ENCODE measurements around the gene NAGLU.

NAGLU gene

DNA sequence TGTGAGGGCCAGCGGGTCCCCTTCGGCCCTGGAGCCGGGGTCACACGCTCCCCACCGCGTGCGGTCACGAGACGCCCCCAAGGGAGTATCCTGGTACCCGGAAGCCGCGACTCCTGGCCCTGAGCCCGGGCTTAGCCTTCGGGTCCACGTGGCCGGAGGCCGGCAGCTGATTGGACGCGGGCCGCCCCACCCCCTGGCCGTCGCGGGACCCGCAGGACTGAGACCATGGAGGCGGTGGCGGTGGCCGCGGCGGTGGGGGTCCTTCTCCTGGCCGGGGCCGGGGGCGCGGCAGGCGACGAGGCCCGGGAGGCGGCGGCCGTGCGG is at the start of gene NAGLU:
Gene NAGLU (plus strand): TSS at position 194 of the 324 bp plus-strand sequence. CDS start 32 bp downstream, at position 226.
- DNase-seq: peak; percentile 94

DNA sequence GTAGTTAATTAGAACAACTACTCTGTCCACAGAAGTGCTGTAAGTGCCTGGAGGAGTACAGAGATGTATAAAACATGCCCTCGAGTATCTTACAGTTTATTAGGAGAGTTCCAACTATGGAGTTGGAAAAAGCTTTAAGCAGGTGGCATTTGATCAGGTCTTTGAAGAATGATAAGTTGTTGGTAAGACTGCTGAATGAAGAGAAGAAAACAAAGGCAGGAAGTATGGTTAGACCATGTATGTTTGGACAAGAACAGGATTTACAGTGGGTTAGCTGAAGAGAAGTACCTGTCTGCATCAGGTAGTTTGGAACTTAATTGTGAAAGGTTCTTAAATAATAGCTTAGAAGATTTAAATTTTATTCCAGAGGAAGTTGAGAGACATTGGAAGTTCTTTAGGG is 48.0 kb upstream of the NAGLU start:
- DNase-seq: no peak

DNA sequence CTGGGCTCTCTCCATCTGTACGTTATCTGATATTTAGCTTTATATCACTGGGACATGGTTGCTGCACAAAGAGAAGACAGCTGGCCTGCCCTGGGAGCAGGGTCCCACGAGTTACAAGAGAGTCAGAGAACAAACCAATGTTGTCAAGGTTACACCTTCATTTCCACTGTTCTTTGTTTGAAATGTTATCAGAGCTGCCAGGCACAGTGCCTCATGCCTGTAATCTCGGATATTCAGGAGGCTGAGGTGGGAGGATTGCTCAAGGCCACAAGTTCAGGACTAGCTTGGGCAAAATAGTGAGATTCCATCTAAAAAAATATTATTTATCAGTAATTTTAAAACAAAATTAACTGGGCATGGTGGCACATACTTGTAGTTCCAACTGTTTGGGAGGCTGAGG is 42.7 kb upstream of the NAGLU start:
- DNase-seq: no peak

DNA sequence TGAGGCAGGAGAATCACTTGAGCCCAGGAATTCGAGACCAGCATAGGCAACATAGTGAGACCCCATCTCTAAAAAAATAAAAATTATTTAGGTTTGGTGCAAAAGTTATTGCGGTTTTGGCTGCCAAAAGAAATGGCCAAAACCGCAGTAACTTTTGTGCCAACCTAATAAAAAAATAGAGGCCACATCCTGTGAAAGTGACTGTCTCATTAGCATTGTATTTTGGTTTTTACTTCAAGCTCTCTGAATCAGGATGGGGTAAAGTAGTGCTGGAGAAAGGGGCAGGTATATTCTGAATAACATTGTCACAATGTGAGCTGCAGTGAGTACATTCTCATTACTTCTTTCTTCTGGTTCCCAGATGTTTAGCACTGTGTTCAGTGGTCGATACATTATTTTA is 41.4 kb upstream of the NAGLU start:
- DNase-seq: no peak

DNA sequence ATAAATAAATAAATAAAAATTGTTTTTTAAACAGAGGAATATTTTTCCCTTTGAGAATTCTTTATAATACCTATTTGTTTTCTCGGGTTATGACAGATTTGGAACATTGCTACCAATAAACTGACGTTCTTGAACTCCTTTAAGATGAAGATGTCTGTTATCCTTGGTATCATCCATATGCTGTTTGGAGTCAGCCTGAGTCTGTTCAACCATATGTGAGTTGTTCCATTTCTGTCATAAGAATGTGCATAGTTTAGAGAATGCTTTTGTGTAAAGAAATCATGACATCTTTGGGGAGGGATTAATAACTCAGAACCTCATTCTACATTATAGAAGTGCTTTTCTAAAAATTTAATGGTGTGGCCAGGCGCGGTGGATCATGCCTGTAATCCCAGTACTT is 37.2 kb upstream of the NAGLU start:
- DNase-seq: no peak

DNA sequence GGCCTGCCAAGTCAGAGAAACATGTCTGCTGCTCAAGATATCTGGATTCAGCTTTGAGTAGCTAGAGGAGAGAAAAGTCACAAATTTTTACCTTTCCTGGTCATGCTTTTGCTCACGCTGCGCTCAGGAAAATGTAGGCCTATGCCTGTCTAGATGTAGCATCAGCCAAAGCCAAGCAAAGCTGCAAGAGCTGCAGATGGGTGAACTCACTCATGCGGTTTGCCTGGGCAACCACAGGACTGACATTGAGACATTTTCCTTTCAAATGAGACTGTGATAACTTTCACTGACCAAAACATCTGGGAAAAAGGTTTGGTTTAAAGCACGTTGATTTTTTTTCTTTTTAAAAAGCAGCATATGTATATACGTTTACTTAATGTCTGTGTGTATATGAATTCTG is 34.0 kb upstream of the NAGLU start:
- no peak for DNase-seq

DNA sequence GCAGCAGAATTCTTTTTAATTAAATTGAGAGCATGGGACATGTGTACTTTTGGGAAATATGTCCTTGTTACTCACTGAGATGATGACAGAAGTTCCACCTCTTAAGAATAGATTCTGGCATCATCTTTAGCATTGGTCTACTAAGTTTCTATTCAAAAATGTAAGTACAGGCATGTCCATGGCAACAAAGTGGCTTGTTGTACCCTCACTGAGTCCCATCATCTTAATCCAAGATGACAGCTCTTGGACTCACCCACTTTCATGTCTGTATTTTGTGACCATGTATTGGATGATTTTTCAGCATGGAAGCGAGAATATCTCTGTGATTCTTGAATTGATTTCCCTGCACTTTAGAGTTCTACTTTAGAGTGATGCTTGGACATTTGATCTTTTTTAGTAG is 33.1 kb upstream of the NAGLU start:
- DNase-seq: no peak

DNA sequence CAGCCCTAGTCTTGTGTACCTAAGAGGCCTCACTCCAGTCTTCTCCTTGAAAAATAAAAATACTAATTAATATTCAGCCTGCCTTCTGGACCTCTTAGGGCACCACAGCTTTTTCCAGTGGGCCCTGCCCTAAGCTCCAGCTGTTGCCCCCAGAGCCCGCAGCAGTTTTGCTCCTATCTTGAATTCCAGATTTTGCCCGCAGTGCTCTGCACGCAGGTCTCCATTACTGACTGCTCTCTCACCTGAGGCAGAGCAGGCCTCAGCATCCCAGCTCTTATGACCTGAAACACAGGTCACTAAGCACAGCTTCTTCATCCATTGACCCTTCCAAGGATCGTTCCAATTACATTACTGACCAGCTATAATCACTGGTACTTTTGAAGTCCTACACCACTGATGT is 28.4 kb upstream of the NAGLU start:
- no peak for DNase-seq

DNA sequence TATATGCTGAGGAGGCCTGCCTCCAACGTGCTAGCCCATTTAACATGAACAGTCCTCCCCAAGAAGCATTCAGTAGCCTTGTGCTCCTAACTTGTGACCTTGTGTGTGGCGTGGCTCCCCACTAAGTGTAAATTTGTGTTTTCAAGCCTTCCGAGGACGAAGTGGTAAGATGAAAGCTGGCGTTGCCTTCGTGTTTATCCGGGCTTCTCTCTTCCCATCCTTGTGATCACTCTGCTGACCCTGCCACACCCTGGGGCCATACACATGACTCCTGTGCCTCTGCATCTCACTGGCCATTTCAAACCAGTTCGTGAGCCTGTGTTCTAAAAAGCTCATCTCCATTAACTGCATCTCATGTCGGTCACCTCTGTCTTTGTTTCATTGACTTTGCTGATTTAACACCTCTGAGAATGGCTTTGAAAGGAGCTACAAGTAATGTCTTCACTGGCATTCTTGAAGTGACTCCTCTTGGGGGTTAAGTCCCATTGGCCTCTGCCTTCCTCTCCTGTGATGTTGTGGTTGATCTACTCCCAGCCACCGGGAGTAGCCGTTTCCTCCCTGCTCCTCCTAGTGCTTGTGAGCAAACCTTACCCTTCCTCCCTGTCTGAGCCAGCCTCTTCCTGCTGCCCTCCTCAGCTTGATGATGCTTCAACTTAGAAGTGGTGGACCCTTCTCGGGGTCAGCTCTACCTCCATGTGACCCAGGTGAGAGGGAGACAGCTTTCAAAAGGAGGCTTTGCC is 27.4 kb upstream of the NAGLU start:
- DNase-seq: no peak

DNA sequence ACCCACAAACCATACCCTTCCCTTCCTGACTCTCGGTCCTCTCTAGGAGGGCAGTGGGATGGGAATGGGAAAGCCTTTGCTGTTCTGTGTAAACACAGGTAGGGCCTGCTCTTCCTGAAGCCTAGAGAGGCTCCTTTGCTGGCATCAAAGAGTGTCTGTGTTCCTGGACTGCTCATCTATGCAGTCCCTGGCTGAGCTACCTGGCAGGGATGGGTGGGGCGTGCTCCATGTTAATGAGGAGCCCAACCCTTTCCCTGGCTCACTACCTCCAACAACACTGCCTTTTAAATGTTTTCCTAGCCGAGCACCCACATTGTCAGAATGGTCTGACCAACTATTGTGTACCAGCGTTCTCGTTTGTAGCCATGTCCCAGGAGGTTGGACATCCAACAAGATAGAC is 26.6 kb upstream of the NAGLU start:
- no peak for DNase-seq

DNA sequence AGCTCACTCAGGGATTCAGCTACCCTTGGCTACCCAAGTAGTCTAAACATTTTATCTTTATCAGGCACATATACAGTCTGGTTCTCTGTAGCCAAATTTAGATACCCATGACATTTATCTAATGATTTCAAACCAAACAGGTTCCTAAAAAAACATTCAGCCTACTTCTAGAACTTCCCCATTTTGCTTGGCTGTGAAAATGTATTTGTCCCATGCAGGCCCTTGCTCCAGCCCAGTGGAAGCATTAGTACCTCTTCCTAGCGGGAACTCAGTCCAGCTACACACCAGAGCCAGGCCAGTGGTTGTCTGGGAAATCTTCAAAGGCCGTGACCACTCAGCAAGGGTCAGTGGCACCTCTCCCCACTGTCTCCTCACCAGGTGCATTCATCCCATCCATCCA is 26.2 kb upstream of the NAGLU start:
- no peak for DNase-seq

DNA sequence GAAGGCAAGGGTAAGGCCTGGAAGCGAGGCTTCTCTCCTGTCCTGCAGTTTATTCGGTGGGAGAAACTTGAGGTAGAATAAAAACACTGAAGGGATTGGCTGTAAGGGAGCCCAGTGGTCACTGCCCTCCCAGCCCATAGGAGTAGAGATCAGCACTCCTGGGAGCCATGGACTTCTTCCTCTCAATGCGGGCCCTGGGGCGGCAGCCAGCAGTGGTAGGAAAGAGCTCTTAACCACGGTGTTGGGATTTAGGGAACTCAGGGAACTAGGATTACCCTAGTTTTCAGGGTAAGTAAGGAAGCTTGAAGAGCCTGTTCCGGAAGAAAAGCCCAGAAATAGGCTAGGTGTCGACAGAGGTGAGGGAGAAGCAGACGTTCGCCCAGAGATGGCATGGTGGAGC is 23.8 kb upstream of the NAGLU start:
- DNase-seq: no peak

DNA sequence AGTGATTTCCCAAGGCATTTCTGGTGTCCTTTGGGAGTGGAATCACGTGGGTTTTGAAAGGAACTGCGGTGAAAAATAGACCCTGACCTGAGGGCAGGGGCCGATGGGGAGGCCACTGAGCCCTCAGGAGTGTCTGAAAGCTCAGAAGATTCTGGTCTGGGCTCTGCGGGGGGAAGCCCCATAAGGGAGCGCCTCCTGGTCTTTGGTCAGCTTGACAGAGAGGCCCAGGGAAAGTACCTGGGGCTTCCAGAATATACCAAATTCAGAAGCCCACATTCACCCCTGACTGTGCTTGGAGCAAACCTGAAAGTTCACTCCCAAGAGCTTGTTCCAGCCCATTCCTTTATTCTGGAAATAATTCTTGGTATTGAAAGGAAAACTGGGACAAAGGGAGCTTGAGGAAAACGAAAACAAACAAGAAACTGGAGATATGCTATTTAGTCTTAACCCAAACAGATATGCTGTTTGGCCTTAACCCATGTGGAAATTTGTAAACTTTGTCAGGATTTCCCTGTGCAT is 23.2 kb upstream of the NAGLU start:
- DNase-seq: no peak

DNA sequence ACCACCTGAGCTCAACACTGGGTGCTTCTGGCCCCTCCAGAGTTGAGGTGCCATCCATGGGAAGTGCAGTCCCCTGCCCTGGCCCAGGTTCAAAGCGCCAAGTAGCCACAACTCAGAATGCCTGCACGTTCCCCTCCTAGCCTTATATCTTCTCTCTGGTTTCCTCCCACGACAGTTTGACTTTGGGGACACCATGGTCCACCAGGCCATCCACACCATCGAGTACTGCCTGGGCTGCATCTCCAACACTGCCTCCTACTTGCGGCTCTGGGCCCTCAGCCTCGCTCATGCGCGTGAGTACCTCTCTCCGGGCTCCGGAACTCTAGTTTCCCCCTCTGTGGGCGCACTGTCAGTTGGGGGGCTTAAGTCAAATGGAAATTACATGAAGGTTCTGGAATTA is 22.4 kb upstream of the NAGLU start:
- DNase-seq: no peak

DNA sequence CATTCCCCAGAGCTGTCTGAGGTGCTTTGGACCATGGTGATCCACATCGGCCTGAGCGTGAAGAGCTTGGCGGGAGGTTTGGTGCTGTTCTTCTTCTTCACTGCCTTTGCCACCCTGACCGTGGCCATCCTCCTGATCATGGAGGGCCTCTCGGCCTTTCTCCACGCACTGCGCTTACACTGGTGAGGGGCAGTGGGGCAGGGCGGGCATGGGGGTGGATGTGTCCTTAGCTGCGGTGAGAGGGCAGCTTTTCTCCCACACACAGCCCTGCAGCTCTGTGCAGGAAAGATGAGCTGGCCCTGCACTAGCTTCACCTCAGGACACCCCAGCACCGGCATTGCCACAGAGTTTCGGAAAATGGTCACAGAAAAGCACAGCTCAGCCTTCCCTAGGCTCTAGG is 21.8 kb upstream of the NAGLU start:
- DNase-seq: no peak

DNA sequence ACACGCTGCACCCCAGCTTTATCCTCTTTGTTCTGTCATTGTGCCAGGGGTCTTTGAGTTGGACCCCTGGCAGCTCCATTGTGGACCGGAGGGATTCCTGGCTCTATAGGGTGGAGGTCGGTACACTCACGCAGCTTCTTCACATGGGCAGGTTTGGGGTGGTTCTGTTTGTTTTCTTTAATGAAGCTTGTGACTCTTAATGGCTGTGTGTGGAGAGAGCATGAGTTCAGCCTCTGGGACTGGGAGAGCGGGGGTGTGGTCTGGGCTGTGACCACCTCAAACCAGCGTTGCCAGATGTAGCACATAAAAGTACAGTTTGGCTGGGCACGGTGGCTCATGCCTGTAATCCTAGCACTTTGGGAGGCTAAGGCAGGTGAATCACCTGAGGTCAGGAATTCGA is 21.2 kb upstream of the NAGLU start:
- no peak for DNase-seq

DNA sequence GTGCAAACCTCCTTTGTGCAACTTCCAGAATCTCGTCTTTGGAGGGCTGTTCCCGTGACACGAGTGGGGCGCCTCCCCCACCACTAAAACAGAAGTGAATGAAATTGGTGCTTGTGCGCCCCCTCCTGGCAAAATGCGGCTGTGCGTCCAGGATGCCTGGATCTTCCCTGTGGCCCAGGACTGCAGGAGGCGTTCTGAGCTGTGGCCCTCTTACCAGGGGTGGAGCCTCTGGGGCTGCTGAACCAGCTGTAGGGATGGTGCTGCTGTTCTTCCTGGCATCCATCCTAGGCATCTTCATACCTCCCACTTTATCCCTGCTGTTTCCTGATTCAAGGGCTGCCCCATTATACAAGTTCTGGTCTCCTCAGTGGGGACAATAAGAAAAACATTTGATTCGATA is 18.5 kb upstream of the NAGLU start:
- peak; percentile 86 for DNase-seq

DNA sequence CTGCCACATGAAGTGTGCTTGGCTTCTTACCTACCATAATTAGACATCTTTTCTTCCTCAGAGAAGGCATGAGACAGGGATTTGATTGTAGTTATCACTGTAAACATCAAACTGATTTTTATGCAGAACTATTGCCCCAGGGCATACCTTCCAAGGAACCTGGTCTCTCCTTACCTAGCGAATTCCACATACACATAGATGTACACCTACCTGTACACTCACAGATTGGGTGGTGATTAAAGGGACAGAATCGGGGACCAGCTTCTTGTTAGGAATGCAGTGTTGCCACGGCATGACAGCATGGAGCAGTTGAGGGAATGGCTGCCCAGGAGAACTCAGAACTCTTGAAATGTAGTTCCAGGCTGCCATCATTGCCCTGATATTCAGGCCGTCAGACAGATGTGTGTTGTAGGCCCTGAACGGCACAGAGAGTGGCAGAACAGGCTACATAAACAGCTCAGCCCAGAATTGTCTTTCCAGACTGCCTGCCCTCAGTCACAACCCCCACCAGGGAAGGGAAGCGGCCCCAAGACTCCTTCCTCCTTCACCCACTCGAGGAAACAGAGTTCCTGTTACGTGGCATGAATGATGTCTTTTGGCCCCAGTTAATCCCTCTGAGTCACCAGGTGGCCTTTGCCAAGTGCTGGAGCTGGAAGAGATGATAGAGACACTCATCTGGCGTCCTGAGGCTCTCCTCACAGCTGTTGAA is 17.8 kb upstream of the NAGLU start:
- peak; percentile 94 for DNase-seq

DNA sequence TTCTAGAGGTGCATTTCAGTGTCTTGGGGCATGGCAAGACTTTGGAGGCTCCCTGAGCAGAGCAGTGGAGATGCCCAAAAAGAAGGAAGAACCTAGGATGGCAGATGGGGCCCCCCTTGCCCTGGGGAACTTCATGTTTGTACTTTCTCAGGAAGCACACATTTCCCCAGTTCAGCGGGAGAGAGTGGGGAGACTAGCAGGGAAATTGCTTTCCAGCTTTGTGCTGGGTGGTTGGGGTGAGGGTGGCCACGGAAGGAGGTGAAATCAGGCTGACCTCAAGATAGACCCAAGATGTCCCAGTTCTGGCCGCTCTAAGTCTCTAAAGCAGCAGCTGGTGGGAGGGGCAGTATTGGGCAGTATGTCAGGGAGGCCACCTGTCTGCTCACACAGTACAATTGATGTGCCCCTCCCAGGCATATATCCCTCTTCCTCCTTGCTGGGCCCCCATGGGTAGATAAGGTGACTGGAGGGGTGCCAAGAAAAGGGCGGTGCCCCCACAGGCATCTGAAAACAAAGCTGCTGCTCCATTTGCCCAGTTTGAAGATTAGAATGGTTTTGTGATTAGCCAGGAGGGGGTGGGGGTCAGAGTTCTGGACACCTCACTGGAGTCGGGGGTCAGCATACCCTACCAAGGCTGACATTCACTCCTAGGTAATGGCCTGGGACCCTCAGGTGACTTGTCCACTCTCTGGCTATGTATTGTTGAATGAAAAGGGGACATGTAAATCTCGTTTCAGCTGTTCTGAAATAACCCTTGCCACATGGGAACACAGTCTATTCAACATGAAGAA is 17.1 kb upstream of the NAGLU start:
- no peak for DNase-seq

DNA sequence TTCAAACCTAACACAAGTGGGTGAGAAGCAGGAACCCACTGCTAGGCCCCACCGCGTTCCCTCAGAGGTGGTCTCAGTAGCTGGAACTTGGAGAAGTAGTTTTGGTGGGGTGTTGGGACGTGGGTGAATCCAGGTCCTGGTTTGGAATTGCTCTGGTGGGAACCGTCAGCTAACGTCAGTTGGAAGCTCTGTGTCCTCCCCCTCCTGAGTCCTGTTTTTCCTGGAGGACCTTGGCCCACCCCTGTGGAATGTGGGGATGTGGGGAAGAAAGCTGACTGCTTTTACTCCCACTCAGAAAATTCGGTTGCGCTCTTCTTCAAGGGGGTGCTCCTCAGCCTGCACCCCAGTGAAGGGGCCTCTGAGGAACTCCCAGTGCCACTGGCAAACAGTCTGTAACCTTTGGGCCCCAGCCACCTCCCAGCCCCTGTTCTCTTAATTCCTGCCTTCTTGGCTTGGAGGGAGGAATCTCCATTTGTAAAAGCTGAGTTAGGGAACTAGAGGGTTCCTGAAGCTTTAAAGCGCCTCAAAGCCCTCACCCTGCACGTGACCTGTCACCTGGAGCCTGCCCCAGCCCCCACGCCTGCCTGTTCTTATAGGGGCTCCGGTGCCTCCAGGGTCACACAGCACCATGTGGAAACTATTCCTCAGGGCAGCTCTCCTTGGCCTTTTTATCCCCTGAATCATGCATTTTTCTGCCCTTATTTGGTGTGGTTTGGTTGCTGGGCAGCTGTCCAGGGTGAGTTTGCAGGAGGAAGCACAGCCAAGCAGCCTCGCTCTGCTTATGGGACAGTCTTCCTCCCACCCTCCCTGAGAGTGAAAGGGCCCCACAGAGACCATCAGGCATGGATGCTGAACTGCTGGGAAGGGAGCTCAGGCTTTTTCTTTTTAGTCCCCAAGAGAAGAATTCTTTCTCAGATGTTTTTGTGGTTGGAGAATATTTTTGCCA is 16.2 kb upstream of the NAGLU start:
- DNase-seq: peak; percentile 54

DNA sequence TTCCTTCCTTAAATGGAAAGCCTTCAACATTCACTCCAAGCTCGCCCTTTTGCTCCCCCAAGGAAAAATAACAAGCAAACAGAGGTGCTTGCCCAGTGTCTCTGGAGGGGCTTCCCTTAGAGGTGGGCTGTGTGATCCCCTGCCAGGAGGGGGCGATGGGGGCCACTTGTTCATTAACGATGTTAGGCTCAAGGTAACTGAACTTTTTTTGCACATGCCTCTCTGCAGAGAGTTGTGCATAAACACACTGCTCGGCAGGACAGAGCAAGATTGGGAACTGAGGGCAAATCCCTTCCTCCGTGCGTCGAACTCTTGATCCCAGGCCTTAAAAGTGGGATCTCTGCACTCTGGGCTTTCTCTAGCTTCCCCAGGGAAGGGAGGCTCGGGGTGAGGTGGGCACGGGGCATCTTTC is 15.5 kb upstream of the NAGLU start:
- no peak for DNase-seq

DNA sequence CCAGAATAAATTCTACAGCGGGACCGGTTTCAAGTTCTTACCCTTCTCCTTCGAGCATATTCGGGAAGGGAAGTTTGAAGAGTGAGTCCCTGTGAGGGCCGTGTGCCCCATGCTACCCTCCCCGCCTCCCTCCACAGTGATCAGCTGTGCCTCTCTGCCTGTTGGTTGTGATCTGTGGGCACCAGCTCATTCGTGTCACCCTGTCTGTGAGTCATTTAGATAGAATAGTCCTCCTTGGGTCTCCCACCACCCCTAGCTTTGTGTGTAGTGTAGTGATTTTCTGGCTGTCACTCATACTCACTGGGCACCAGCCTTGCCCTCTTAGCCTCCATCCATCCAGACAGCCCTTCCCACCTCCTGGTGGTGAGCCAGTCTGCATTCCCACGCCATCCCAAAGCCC is 15.0 kb upstream of the NAGLU start:
- DNase-seq: no peak

Measured in inflammatory macrophage treated with lipopolysaccharide for 4 hours (primary cell).